Adrenal gland (tissue), 12 donors: ENCODE results near the gene UBE2L5. TPM values are rescaled to one million over a fixed set of nuclear protein-coding genes. Genes with fewer than 3 reads are reported as not detected.

Source experiments
- DNase-seq, 7 donors: peaks; one replicate each; pipeline ENCODE4 v3.0.0-alpha.2; 2019 to 2020
- H3K27ac ChIP-seq, 5 donors: fragments of 200-600 bp; sonication (generic) in 4 of 5; 1 replicate in 3 of 5; 2 replicates in 2 of 5; pipeline versions ENCODE4 v1.5.1 to v1.8.0; 2016 to 2020; ENCODE audit warnings: mild to moderate bottlenecking in 1 of 5
- H3K27me3 ChIP-seq: fragments of 200-600 bp; 2 replicates; pipeline ENCODE4 v1.8.0; 2021
- H3K36me3 ChIP-seq, 2 donors: fragments of 200-600 bp; replicated peaks in 1 of 2; 1 replicate in 1 of 2; 2 replicates in 1 of 2; pipeline versions ENCODE4 v1.5.1 to v1.8.0; 2018 to 2022
- H3K4me1 ChIP-seq, 2 donors: fragments of 200-600 bp; replicated peaks in 1 of 2; 1 replicate in 1 of 2; 2 replicates in 1 of 2; pipeline versions ENCODE4 v1.5.1 to v1.8.0; 2018 to 2021
- H3K4me3 ChIP-seq, 4 donors: fragments of 200-600 bp; sonication (generic) in 3 of 4; one replicate each; pipeline ENCODE4 v1.5.1; 2016 to 2018
- H3K9me3 ChIP-seq, 3 donors: fragments of 200-600 bp; sonication (generic) in 1 of 3; replicated peaks in 1 of 3; 1 replicate in 2 of 3; 2 replicates in 1 of 3; pipeline versions ENCODE4 v1.5.1 to v1.8.0; 2016 to 2021
- CTCF ChIP-seq, 6 experiments: fragments of 450-650 bp in 4 of 6; fragments of 200-600 bp in 2 of 6; sonication (generic) in 1 of 6; IDR thresholded peaks; 1 replicate in 5 of 6; 2 replicates in 1 of 6; pipeline versions ENCODE4 v1.5.1 to v1.8.0; 2016 to 2021; ENCODE audit warnings: antibody characterized with exemption in 6 of 6, mild to moderate bottlenecking in 2 of 6, moderate library complexity in 1 of 6
- POLR2A ChIP-seq, 2 donors: fragments of 450-650 bp; IDR thresholded peaks; one replicate each; pipeline ENCODE4 v1.6.1; 2017; ENCODE audit warnings: antibody characterized with exemption in 2 of 2, mild to moderate bottlenecking in 2 of 2, moderate library complexity in 1 of 2
- WGBS, 4 donors: extraction: QIAGEN DNeasy Blood & Tissue Kit in 2 of 4; methylation state at CpG; one replicate each; pipeline versions ENCODE4 v1.1.5 to v1.1.7; 2013 to 2017; 5-methylcytosine and 5-hydroxymethylcytosine counted together
- intact Hi-C, 2 donors: fragments of 100-400 bp; cut with DNase I; formaldehyde crosslinking; loops; one replicate each; pipeline versions ENCODE4 v1.14.1 to v1.15.0; 2022 to 2023
- polyA plus RNA-seq, 3 donors: library from polyadenylated mRNA; stranded (reverse); fragments of 200-250 nt in 2 of 3; fragments of 350-450 nt in 1 of 3; fragmentation: Illumina TruSeq in 1 of 3; extraction: RNeasy Lipid Tissue Mini Kit (QIAGEN cat#74804) in 1 of 3; gene quantifications; one replicate each; pipeline ENCODE4 v1.2.3, GENCODE V29; 2013 to 2014
- total RNA-seq, 9 donors: library from RNA; depleted of rRNA in 4 of 9; stranded (reverse); fragments of >200 nt in 4 of 9; fragments of 120-200 nt in 1 of 9; fragmentation: NEBNext Ultra II Directional in 1 of 9; extraction: Animal tissue kit (Norgen Biotek cat#: 25700) in 1 of 9; gene quantifications; one replicate each; pipeline versions ENCODE4 v1.1.0 to v1.2.4, GENCODE V29; 2013 to 2023
- donor health status: healthy with polysubstance abuse.
- donor health status: Bipolar disorder and iron deficiency.
- donor health status: DM: yes; HTN: yes; CAD: no.
- donor health status: DM: no; HTN: no; CAD: no.
- donor health status: DM: no; HTN: no; CAD: no.
- donor health status: DM: yes; HTN: yes; CAD: no.

UBE2L5 gene
- total and polyA plus RNA-seq, 12 donors: 0.03 to 0.28 (median 0.17) TPM; not detected in 8

- DNase-seq: no peak
- Histone ChIP-seq H3K9me3 (no peaks in the 10 kb centered on the region), H3K27ac (no peak overlapping the region), H3K27me3 (no peaks in the 10 kb centered on the region), H3K4me3 (no peak overlapping the region), H3K4me1 (peaks cover 18 to 25% of the 10 kb centered on the region in 2 donors), H3K36me3 (peaks cover 0 to 14% of the 10 kb centered on the region in 2 donors)
- intact Hi-C loops: loop anchor here in 1 of 2 donors (10.0 kb wide), 2 partner anchors 108 to 148 kb away; partner anchors contain the start of gene USPL1
- 52 to 64% (median 62%) methylated on average over 4 of the region's 4 CpGs for WGBS, 4 donors
- TF ChIP-seq POLR2A (IDR thresholded peaks at IDR 0.05) (no peak), CTCF (IDR thresholded peaks at IDR 0.05) (no peak)
These were observed 44.6 kb downstream of the UBE2L5 start for GRCh38 chr13:30466841-30467252.

GRCh38 chr13:30473675-30474074 lies 51.4 kb downstream of the UBE2L5 start:
- no peaks in the 10 kb centered on the region for H3K36me3 ChIP-seq
- no peak overlapping the region for H3K4me3 ChIP-seq
- H3K27ac ChIP-seq: no peak overlapping the region
- H3K27me3 ChIP-seq: no peaks in the 10 kb centered on the region
- no peaks in the 10 kb centered on the region for H3K9me3 ChIP-seq
- no peaks in the 10 kb centered on the region for H3K4me1 ChIP-seq
- intact Hi-C loops: loop anchor here in 1 of 2 donors (10.0 kb wide), 1 partner anchor 321 kb away; no protein-coding TSS in a partner anchor
- DNase-seq: no peak
- TF ChIP-seq CTCF (IDR thresholded peaks at IDR 0.05): no peak
- no peak for TF ChIP-seq POLR2A (IDR thresholded peaks at IDR 0.05)
- 83 to 96% (median 96%) methylated on average over 1 of the region's 1 CpG for WGBS, 4 donors

GRCh38 chr13:30477346-30478195 lies 55.3 kb downstream of the UBE2L5 start:
- 71 to 81% (median 73%) methylated on average over 4 of the region's 4 CpGs for WGBS, 4 donors
- Histone ChIP-seq H3K9me3 (no peaks in the 10 kb centered on the region), H3K27me3 (no peaks in the 10 kb centered on the region), H3K27ac (no peak overlapping the region), H3K36me3 (no peaks in the 10 kb centered on the region), H3K4me3 (no peak overlapping the region), H3K4me1 (no peaks in the 10 kb centered on the region)
- intact Hi-C loops: loop anchor here in 1 of 2 donors (10.0 kb wide), 1 partner anchor 317 kb away; no protein-coding TSS in a partner anchor
- DNase-seq: no peak
- TF ChIP-seq CTCF (IDR thresholded peaks at IDR 0.05): no peak
- no peak for TF ChIP-seq POLR2A (IDR thresholded peaks at IDR 0.05)

Other genes starting within 250 kb of the UBE2L5 start
- 10 to 100 TPM in 6 of 9 donors, 1 to 10 TPM in 3; 4.5 to 17.9 (median 11.8) TPM for gene KATNAL1, start 114.9 kb upstream of the UBE2L5 start, total RNA-seq
- gene KATNAL1, start 114.9 kb upstream of the UBE2L5 start, polyA plus RNA-seq: 1 to 10 TPM; 1.5 to 8.0 (median 2.8) TPM
- gene HMGB1, start 43.4 kb downstream of the UBE2L5 start, total RNA-seq: 100 to 1,000 TPM; 106 to 315 (median 208) TPM
- gene HMGB1, start 43.4 kb downstream of the UBE2L5 start, polyA plus RNA-seq: 100 to 1,000 TPM; 252 to 342 (median 274) TPM
- 10 to 100 TPM in 7 of 9 donors, 1 to 10 TPM in 2; 6.3 to 23.8 (median 15.5) TPM for gene USPL1, start 195.4 kb downstream of the UBE2L5 start, total RNA-seq
- gene USPL1, start 195.4 kb downstream of the UBE2L5 start, polyA plus RNA-seq: 10 to 100 TPM; 15.4 to 18.5 (median 15.4) TPM